Rectal smooth muscle tissue (tissue), 1 donor: ENCODE results near the gene ZNF799.
"Not testable (repeated sequence)": the region's sequence is repeated elsewhere in the genome, so short reads cannot be mapped to it uniquely, and the experiment has no call there.

Source experiments
- H3K27ac ChIP-seq: one replicate; pipeline ENCODE4 v1.7.0; 2013; ENCODE audit warnings: low read depth, low read length, inconsistent platforms
- H3K27me3 ChIP-seq: one replicate; pipeline ENCODE4 v1.7.0; 2013; ENCODE audit warnings: low read length; ENCODE audit not compliant: control insufficient read depth, insufficient read depth
- H3K36me3 ChIP-seq: one replicate; pipeline ENCODE4 v1.7.0; 2013; ENCODE audit warnings: low read length; ENCODE audit not compliant: control insufficient read depth, insufficient read depth
- H3K4me1 ChIP-seq: one replicate; pipeline ENCODE4 v1.7.0; 2013; ENCODE audit warnings: low read length; ENCODE audit not compliant: control insufficient read depth, insufficient read depth
- H3K4me3 ChIP-seq: one replicate; pipeline ENCODE4 v1.7.0; 2013; ENCODE audit warnings: low read length
- H3K9ac ChIP-seq: one replicate; pipeline ENCODE4 v1.7.0; 2013; ENCODE audit warnings: low read length

ZNF799 gene

GRCh38 chr19:12391148-12391547 lies 9.9 kb downstream of the ZNF799 start:
- not testable (repeated sequence) for H3K9ac ChIP-seq, H3K27me3 ChIP-seq, H3K4me3 ChIP-seq, H3K4me1 ChIP-seq, H3K27ac ChIP-seq
- H3K36me3 ChIP-seq: peaks cover 18% of the 10 kb centered on the region

DNA sequence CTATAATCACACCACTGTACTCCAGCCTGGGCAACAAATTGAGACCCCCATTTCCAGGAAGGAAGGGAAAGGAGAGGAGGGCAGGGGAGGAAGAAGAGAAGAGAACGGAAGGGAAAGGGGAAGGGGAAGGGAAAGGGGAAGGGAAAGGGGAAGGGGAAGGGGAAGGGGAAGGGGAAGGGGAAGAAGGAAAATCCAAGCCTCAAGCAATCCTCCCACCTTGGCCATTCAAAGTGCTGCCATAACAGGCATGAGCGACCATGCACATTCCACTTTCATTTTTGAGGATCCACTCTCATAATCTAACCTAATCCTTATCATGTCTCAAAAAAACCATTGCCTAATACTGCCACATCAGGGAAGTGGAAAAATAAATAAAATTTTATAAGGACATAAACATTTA lies 14.7 kb downstream of the ZNF799 start:
- not testable (repeated sequence) for H3K27me3 ChIP-seq, H3K27ac ChIP-seq, H3K4me3 ChIP-seq, H3K4me1 ChIP-seq, H3K9ac ChIP-seq
- peaks cover 13% of the 10 kb centered on the region for H3K36me3 ChIP-seq

- H3K27me3 ChIP-seq: no peaks in the 10 kb centered on the region
- no peak overlapping the region for H3K4me3 ChIP-seq
- H3K9ac ChIP-seq: no peak overlapping the region
- no peak overlapping the region for H3K27ac ChIP-seq
- no peaks in the 10 kb centered on the region for H3K4me1 ChIP-seq
- peaks cover 9% of the 10 kb centered on the region for H3K36me3 ChIP-seq
Observed at GRCh38 chr19:12380444-12380737, 20.7 kb downstream of the ZNF799 start.

GRCh38 chr19:12379732-12380443 lies 21.2 kb downstream of the ZNF799 start:
- Histone ChIP-seq H3K36me3 (peaks cover 9% of the 10 kb centered on the region), H3K4me3 (no peak overlapping the region), H3K27ac (no peak overlapping the region), H3K4me1 (no peaks in the 10 kb centered on the region), H3K27me3 (no peaks in the 10 kb centered on the region), H3K9ac (no peak overlapping the region)

- no peaks in the 10 kb centered on the region for H3K36me3 ChIP-seq
- H3K4me3 ChIP-seq: no peak overlapping the region
- H3K9ac ChIP-seq: no peak overlapping the region
- H3K4me1 ChIP-seq: no peaks in the 10 kb centered on the region
- no peaks in the 10 kb centered on the region for H3K27me3 ChIP-seq
- H3K27ac ChIP-seq: no peak overlapping the region
Observed at GRCh38 chr19:12374026-12374425, 27.0 kb downstream of the ZNF799 start.

DNA sequence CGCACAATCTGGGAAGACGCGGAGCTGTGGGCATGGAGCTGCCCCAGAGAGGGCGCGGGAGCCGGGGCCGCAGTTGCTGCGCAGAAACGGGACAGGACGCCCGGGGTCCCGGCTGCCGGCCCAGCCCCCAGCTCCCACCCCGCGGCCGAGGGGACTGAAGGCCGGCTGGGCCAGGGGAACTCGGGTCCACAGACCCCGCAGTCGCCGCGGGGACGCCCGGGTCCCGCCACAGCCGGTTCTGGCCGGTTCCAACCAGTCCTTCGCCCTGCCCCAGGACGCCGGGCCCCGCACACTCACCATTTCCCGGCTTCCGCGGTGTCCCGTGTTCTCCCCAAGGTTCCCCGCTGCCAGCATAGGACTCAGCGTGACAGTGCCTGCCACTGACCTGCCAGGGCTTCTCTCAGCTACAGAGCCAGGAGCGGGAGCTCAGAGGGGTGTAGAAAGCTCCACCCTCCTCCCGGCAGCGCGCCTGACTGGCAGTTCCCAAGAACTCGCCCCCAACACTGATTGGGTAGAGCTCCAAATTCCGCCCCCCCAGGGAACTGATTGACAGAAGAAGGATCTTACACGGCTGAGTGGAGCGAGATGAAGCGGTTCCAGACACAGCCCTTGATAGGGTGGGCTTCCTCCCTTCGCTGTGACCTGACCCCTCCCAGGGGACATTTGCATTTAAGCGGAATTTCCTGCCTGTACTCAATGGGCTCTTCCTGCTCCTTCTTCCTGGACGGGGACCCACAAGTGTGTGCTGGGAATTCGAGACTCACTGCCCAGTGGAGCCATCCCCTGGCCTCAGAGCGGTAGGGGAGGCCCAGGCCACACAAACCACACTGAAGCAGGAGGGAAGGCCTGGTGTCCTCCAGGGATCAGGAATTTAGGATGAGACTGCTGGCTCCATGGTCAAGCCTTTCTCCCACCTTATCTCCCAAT lies 35.6 kb downstream of the ZNF799 start, which contains the start of gene ZNF442:
Gene ZNF442, minus strand, starts transcription at position 448 of the 927 bp plus-strand sequence. CDS start 2,052 bp downstream, outside the sequence.
- Histone ChIP-seq H3K9ac (peak within 1 kb of the TSS; percentile 77), H3K27ac (peak within 1 kb of the TSS; percentile 91), H3K36me3 (no peaks in the 10 kb centered on the region), H3K4me1 (peaks cover 4% of the 10 kb centered on the region), H3K4me3 (peak within 1 kb of the TSS; percentile 66), H3K27me3 (no peaks in the 10 kb centered on the region)

GRCh38 chr19:12364391-12365235 lies 36.5 kb downstream of the ZNF799 start:
- Histone ChIP-seq H3K27me3 (no peaks in the 10 kb centered on the region), H3K4me1 (peaks cover 4% of the 10 kb centered on the region), H3K4me3 (peak overlapping the region; percentile 66), H3K27ac (peak overlapping the region; percentile 91), H3K36me3 (no peaks in the 10 kb centered on the region), H3K9ac (peak overlapping the region; percentile 77)

DNA sequence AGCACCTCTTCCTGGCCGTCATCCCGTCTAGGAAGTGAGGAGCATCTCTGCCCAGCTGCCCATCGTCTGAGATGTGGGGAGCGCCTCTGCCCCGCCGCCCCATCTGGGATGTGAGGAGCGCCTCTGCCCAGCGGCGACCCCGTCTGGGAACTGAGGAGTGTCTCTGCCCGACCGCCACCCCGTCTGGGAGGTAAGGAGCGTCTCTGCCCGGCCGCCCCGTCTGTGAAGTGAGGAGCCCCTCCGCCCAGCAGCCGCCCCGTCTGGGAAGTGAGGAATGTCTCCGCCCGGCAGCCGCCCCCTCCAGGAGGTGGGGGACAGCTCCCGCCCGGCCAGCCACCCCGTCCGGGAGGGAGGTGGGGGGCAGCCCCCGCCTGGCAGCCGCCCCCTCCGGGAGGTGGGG lies 38.8 kb downstream of the ZNF799 start:
- not testable (repeated sequence) for H3K9ac ChIP-seq, H3K27me3 ChIP-seq, H3K27ac ChIP-seq, H3K4me3 ChIP-seq, H3K4me1 ChIP-seq, H3K36me3 ChIP-seq

GRCh38 chr19:12353375-12353774 lies 47.7 kb downstream of the ZNF799 start:
- H3K27me3 ChIP-seq: no peaks in the 10 kb centered on the region
- H3K9ac ChIP-seq: no peak overlapping the region
- peaks cover 9% of the 10 kb centered on the region for H3K36me3 ChIP-seq
- H3K27ac ChIP-seq: no peak overlapping the region
- no peak overlapping the region for H3K4me3 ChIP-seq
- H3K4me1 ChIP-seq: no peaks in the 10 kb centered on the region

DNA sequence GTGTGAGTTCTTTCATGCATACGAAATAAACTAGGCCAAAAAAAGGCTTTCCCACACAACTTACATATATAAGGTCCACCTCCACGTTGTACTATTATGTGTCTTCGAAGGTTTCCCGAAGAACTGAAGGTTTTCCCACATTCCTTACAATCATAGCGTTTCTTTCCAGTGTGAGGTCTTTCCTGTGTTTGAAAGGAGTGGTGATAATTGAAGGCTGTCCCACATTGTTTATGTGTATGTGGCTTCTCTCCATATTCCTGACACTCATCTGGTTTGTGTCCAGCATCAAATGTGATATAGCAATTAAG lies 50.2 kb downstream of the ZNF799 start:
- Histone ChIP-seq H3K27me3 (no peaks in the 10 kb centered on the region), H3K4me1 (no peaks in the 10 kb centered on the region), H3K36me3 (peaks cover 9% of the 10 kb centered on the region), H3K27ac (no peak overlapping the region), H3K9ac (no peak overlapping the region), H3K4me3 (no peak overlapping the region)

DNA sequence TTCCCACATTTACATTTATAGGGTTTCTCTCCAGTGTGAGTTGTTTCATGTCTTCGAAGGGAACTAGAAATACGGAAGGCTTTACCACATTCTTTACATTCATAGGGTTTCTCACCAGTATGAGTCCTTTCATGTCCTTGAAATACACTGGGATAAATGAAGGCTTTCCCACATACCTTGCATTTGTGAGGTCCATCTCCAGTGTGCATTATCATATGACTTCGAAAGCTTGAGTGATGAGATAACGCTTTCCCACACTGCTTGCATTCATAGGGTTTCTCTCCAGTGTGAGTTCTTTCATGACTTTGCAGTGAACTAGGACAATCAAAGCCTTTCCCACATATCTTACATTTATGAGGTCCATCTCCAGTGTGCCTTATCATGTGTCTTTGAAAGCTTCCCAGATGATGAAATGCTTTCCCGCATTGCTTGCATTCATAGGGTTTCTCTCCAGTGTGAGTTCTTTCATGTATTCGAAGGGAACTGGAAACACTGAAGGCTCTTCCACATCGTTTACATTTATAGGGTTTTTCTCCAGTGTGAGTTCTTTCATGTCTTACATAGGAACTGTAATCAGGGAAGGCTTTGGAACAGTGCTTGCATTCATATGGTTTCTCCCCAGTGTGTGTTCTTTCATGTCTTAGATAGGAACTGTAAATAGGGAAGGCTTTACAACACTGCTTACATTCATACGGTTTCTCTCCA lies 50.7 kb downstream of the ZNF799 start:
- Histone ChIP-seq H3K27ac (no peak overlapping the region), H3K27me3 (no peaks in the 10 kb centered on the region), H3K9ac (no peak overlapping the region), H3K36me3 (peaks cover 9% of the 10 kb centered on the region), H3K4me3 (no peak overlapping the region), H3K4me1 (no peaks in the 10 kb centered on the region)

DNA sequence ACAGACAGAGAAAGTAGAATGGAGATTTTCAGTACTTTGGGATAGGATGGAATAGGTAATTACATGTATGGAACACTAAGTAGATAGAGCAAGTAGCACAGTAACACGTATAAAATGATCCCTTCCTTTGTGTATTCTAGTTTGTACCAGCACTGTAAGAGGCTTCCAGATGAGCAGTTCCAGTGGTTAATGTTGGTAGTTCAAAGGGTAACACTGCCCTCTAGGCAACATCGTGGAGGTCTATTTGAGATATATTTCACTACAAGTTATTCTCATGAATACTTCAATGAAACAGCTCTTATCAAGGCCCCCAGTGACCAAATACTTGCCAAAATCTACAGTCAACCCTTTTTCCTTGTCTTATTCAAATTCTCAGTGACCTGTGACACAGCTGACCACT lies 54.2 kb downstream of the ZNF799 start:
- no peak overlapping the region for H3K9ac ChIP-seq
- H3K36me3 ChIP-seq: peaks cover 9% of the 10 kb centered on the region
- H3K4me1 ChIP-seq: no peaks in the 10 kb centered on the region
- H3K27ac ChIP-seq: no peak overlapping the region
- H3K4me3 ChIP-seq: no peak overlapping the region
- H3K27me3 ChIP-seq: no peaks in the 10 kb centered on the region
